Endothelial cell (in vitro differentiated cells): ENCODE results near the gene VAV2. TPM values are rescaled to one million over a fixed set of nuclear protein-coding genes. Genes with fewer than 3 reads are reported as not detected.

Experiments
- DNase-seq: peaks from one replicate; pipeline ENCODE4 v3.0.0; 2021; ENCODE audit warnings: low spot score
- H3K27ac Mint-ChIP-seq: one replicate; pipeline ENCODE4 v1.8.0; 2021; ENCODE audit warnings: mixed read lengths, inconsistent platforms; ENCODE audit not compliant: unreplicated experiment
- H3K27me3 Mint-ChIP-seq: one replicate; pipeline ENCODE4 v1.8.0; 2021; ENCODE audit warnings: mild to moderate bottlenecking, moderate library complexity, mixed read lengths, inconsistent platforms; ENCODE audit not compliant: unreplicated experiment
- H3K36me3 Mint-ChIP-seq: one replicate; pipeline ENCODE4 v1.8.0; 2021; ENCODE audit warnings: mild to moderate bottlenecking, low read depth, mixed read lengths, inconsistent platforms; ENCODE audit not compliant: unreplicated experiment
- H3K4me1 Mint-ChIP-seq: one replicate; pipeline ENCODE4 v1.8.0; 2021; ENCODE audit warnings: mild to moderate bottlenecking, mixed read lengths, inconsistent platforms; ENCODE audit not compliant: unreplicated experiment
- H3K4me3 Mint-ChIP-seq: one replicate; pipeline ENCODE4 v1.8.0; 2021; ENCODE audit warnings: mild to moderate bottlenecking, mixed read lengths, inconsistent platforms; ENCODE audit not compliant: unreplicated experiment
- H3K9me3 Mint-ChIP-seq: one replicate; pipeline ENCODE4 v1.8.0; 2021; ENCODE audit warnings: mixed read lengths, inconsistent platforms; ENCODE audit not compliant: unreplicated experiment
- total RNA-seq: library from RNA; stranded (reverse); fragmentation: NEBNext Ultra II Directional; extraction: Animal tissue kit (Norgen Biotek cat#: 25700); gene quantifications from one replicate; pipeline ENCODE4 v1.2.1, GENCODE V29; 2021; ENCODE audit not compliant: unreplicated experiment
- TF ChIP-seq, protein P1 (sequence below): fragments of 200-600 bp; sonication (generic); IDR thresholded peaks from one replicate; pipeline ENCODE4 v1.5.0; 2021; ENCODE audit warnings: antibody characterized with exemption; ENCODE audit not compliant: unreplicated experiment

The VAV2 gene
- total RNA-seq, 1 donor from 2014 or later = 27.2 TPM

- Mint-ChIP-seq H3K27me3 (peaks cover 4% of the 10 kb centered on the region), H3K4me3 (no peak overlapping the region), H3K9me3 (no peaks in the 10 kb centered on the region), H3K27ac (no peak overlapping the region), H3K4me1 (peaks cover 7% of the 10 kb centered on the region), H3K36me3 (peaks cover 1% of the 10 kb centered on the region)
- TF ChIP-seq, protein P1, sequence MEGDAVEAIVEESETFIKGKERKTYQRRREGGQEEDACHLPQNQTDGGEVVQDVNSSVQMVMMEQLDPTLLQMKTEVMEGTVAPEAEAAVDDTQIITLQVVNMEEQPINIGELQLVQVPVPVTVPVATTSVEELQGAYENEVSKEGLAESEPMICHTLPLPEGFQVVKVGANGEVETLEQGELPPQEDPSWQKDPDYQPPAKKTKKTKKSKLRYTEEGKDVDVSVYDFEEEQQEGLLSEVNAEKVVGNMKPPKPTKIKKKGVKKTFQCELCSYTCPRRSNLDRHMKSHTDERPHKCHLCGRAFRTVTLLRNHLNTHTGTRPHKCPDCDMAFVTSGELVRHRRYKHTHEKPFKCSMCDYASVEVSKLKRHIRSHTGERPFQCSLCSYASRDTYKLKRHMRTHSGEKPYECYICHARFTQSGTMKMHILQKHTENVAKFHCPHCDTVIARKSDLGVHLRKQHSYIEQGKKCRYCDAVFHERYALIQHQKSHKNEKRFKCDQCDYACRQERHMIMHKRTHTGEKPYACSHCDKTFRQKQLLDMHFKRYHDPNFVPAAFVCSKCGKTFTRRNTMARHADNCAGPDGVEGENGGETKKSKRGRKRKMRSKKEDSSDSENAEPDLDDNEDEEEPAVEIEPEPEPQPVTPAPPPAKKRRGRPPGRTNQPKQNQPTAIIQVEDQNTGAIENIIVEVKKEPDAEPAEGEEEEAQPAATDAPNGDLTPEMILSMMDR = no peak
- peak; percentile 30 for DNase-seq
Observed at GRCh38 chr9:133810556-133811195, 181.4 kb downstream of the VAV2 start.

GRCh38 chr9:133809335-133809734 is 182.8 kb downstream of the VAV2 start:
- no peak overlapping the region for H3K27ac Mint-ChIP-seq
- TF ChIP-seq, protein P1 = no peak
- no peaks in the 10 kb centered on the region for H3K9me3 Mint-ChIP-seq
- H3K27me3 Mint-ChIP-seq = peaks cover 4% of the 10 kb centered on the region
- peaks cover 7% of the 10 kb centered on the region for H3K4me1 Mint-ChIP-seq
- no peak for DNase-seq
- H3K4me3 Mint-ChIP-seq = no peak overlapping the region
- peaks cover 6% of the 10 kb centered on the region for H3K36me3 Mint-ChIP-seq

- Mint-ChIP-seq H3K9me3 (no peaks in the 10 kb centered on the region), H3K36me3 (peaks cover 6% of the 10 kb centered on the region), H3K4me1 (peaks cover 7% of the 10 kb centered on the region), H3K27ac (no peak overlapping the region), H3K27me3 (peaks cover 4% of the 10 kb centered on the region), H3K4me3 (no peak overlapping the region)
- no peak for DNase-seq
- TF ChIP-seq, protein P1 = no peak
Observed at GRCh38 chr9:133807818-133808217, 184.3 kb downstream of the VAV2 start.

- peaks cover 6% of the 10 kb centered on the region for H3K36me3 Mint-ChIP-seq
- DNase-seq = no peak
- TF ChIP-seq, protein P1 = no peak
- peaks cover 7% of the 10 kb centered on the region for H3K4me1 Mint-ChIP-seq
- no peak overlapping the region for H3K27ac Mint-ChIP-seq
- no peaks in the 10 kb centered on the region for H3K9me3 Mint-ChIP-seq
- H3K27me3 Mint-ChIP-seq = peaks cover 4% of the 10 kb centered on the region
- H3K4me3 Mint-ChIP-seq = no peak overlapping the region
Observed at GRCh38 chr9:133807037-133807436, 185.1 kb downstream of the VAV2 start.

GRCh38 chr9:133806623-133807010 is 185.5 kb downstream of the VAV2 start:
- H3K27ac Mint-ChIP-seq = no peak overlapping the region
- H3K36me3 Mint-ChIP-seq = peaks cover 6% of the 10 kb centered on the region
- TF ChIP-seq, protein P1 = no peak
- H3K9me3 Mint-ChIP-seq = no peaks in the 10 kb centered on the region
- peaks cover 6% of the 10 kb centered on the region for H3K27me3 Mint-ChIP-seq
- DNase-seq = no peak
- H3K4me1 Mint-ChIP-seq = peaks cover 7% of the 10 kb centered on the region
- no peak overlapping the region for H3K4me3 Mint-ChIP-seq
